GM21576 (cell line): ENCODE measurements around the gene LEMD1.
"Not testable (repeated sequence)": the region's sequence is repeated elsewhere in the genome, so short reads cannot be mapped to it uniquely, and the experiment has no call there.

ENCODE experiments used
- ATAC-seq: cut with Tn5 transposase; IDR thresholded peaks from one replicate; pipeline ENCODE4 v1.9.1; 2021; ENCODE audit warnings: mild to moderate bottlenecking, moderate library complexity; ENCODE audit not compliant: unreplicated experiment

LEMD1 gene

GRCh38 chr1:205432116-205432515 is 10.3 kb upstream of the LEMD1 start:
- ATAC-seq: no peak

DNA sequence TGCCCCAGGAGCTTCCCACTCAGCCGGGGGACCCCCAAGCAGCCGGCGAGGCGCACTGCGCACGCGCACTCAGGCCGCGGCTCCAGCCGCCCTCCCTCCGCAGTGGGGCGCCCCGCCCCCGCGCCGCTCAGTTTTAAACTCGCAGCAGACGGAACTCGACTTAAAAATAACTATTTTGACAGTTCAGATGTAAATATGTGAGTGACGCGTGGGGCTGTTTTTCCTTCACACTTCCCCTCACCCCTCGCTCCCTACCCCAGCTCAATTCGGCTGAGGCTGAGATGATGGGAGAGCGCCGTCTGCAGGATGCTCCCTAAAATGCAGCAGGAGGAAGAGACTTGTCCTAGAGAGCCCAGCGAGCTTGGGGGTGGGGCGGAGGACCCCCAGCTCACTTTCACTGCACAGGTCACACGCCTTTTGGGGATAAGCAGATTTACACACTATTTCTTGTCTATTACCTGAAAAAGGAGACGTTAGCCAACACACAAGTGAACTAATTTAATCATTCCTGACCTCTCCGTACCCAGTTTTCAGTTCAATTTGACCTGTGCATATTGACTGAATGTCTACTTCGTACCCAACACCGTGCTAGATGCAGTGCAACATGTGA is 8.9 kb upstream of the LEMD1 start:
- peak; percentile 53 for ATAC-seq

GRCh38 chr1:205429762-205430695 is 8.2 kb upstream of the LEMD1 start:
- ATAC-seq: no peak

GRCh38 chr1:205424901-205425600 is 3.2 kb upstream of the LEMD1 start:
- ATAC-seq: no peak

- no peak for ATAC-seq
Measured at GRCh38 chr1:205423814-205424399, 2.1 kb upstream of the LEMD1 start.

DNA sequence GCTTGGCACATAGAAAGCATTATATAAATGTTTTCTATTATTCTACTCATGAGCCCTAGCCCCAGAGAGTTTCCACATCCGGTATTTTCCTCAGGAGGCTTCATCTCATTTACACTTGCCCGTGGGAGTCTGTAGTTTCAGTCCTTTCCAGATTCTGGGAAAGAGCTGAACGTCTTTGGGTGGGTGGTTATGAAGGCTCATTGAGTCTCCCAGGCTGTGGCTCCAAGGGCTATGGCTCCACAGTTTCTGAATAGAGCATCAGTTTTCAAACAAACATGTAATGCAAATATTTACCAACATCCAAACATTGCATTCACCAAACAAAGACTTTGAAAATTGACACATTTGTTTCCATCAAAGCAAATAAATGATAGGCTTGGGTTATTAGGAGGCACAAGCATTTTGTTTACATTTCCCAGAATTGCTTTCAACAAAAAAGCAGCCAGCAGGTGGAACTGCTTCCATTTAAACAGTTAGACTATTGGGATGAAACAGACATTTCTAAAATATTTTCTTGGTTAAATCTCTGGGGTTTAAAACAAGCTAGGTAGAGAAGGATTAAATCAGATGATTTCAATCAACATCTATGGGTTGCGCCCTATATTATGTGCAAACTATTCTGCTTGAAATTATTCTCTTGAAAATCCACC is 1.3 kb upstream of the LEMD1 start:
- ATAC-seq: no peak

GRCh38 chr1:205420938-205421337 is 918 bp downstream of the LEMD1 start:
- no peak for ATAC-seq

DNA sequence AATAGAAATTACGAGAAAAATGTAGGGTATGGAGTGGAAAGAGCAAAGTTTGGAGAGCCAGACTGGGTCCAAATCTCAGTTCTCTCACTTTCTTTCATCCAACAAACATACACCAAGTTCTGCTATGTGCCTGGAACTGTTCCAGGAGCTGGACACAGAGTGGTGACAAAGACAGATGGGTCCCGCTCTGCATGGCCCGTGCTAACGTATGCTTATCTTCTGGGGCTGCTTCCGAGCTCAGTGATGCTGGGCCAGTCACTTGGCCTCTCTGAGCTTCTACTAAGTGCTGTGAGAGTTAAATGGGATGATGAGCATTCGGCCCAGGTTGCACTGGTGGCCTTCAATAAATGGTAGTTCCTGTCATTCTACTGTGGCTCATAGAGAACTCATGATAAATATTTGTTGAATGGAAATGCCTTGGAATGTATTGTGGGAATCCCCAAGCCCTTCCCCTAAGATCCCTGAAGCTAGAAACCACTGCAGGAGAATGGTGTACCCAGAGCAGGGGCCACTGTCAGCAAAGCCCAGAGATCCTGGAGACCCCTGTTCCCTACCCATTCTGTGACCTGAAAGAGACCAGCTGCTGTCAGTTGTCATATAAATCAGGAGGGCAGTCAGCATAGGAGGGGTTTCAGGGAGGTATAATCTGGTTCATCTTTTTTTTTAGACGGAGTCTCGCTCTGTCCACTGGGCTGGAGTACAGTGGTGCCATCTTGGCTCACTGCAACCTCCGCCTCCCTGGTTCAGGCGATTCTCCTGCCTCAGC is 3.8 kb downstream of the LEMD1 start:
- no peak for ATAC-seq

GRCh38 chr1:205416322-205416721 is 5.5 kb downstream of the LEMD1 start:
- no peak for ATAC-seq

DNA sequence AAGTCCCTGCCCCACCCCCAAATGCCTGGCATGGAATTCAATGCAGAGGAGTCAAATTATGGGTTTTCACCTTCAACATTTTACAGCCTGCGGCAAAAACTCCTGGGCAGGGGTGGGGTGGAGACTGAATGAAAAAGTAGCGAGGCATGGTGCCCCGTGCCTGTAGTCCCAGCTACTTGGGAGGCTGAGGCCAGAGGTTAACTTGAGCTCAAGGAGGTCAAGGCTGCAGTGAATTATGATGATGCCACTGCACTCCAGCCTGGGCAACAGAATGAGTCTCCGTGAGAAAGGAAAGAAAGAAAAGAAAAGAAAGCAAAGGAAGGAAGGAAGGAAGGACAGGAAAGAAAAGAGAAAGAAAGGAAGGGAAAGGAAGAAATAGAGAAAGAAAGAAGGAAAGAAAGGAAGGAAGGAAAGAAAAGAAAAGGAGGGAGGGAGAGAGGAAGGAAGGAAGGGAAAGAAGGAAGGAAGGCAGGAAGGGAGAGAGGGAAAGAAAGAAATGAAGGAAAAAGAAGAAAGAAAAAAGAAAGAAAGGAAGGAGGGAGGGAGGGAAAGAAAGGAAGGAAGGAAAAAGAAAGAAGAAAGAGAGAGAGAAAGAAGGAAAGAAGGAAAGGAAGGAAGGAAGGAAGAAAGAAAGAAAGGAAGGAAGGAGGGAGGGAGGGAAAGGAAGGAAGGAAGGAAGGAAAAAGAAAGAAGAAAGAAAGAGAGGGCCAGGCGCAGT is 11.1 kb downstream of the LEMD1 start:
- no peak for ATAC-seq

DNA sequence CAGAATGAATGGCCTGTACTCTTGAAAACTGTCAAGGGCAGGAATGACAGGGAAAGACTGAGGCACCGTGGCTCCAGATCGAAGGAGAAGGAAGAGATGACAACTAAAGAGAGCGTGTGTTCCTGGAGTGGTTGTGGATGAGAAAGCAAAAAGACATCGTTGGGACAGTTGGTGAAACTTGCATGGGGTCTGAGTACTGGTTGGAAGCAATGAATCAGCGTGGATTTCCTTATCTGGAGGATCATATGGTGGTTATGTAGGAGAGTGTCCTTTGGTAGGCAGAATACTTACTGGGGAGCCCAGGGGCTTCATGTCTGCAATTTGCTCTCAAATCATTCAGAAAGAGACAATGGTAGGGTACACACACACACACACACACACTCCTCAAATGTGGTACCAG is 13.9 kb downstream of the LEMD1 start:
- ATAC-seq: no peak

GRCh38 chr1:205406252-205406651 is 15.6 kb downstream of the LEMD1 start:
- ATAC-seq: not testable (repeated sequence)

DNA sequence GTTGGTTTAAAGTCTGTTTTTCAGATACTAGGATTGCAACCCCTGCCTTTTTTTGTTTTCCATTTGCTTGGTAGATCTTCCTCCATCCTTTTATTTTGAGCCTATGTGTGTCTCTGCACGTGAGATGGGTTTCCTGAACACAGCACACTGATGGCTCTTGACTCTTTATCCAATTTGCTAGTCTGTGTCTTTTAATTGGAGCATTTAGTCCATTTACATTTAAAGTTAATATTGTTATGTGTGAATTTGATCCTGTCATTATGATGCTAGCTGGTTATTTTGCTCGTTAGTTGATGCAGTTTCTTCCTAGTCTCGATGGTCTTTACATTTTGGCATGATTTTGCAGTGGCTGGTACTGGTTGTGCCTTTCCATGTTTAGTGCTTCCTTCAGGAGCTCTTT is 17.4 kb downstream of the LEMD1 start:
- ATAC-seq: not testable (repeated sequence)

GRCh38 chr1:205398586-205398985 is 23.3 kb downstream of the LEMD1 start:
- no peak for ATAC-seq

- ATAC-seq: no peak
Measured at GRCh38 chr1:205396967-205397616, 24.8 kb downstream of the LEMD1 start.

GRCh38 chr1:205395616-205396015 is 26.2 kb downstream of the LEMD1 start:
- ATAC-seq: no peak

DNA sequence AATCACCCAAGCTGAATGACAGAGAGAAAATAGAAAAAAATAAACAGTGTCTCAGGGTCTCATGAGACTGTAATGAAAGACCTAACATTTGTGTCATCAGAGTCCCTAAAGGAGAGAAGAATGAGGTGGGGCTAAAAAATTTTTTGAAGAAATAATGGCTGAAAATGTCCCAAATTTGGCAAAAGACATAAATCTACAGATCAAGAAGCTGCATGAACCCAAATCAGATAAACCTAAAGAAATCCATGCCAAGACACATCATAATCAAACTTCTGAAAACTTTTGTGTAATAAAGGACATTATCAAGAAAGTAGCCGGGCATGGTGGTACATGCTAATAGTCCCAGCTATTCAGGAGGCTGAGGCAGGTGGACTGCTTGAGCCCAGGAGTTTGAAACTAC is 29.2 kb downstream of the LEMD1 start:
- ATAC-seq: no peak

DNA sequence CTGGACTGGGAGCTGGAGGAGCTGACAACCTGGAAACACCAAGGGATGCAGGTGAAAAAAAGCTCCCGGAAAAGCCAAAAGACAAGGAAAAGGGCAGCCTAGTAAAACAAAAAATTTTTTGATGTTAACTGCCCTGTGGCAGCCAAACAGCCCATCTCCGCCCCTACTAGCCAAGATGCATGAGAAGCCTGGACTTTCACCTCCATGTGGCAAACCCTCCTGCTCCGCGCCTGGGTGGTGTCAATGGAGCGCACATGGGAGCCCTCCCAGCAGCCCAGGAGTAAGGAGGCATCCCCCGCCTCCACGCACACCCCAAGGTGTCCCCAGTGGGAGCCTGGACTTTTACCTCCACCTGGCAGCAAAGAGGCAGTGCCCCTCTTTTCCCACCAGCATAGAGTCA is 30.5 kb downstream of the LEMD1 start:
- ATAC-seq: no peak

DNA sequence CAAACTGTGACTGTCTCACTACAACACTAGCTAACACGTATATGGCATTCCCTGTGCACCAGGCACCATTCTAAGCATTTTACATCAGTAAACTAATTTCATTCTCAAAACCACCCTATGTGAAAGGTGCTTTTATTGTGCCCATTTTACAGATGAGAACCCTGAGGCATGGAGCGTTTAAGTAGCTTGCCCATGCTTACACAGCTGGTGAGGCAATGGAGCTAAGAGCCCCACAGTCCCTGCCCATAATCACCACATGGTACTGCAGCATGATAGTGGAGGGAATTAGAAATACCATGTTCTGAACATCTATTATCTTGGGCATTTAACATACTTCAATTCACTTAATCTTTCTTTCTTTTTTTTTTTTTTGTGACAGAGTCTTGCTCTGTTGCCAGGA is 34.0 kb downstream of the LEMD1 start:
- ATAC-seq: no peak
